ENCODE measurements around the gene ACTN4.

ACTN4 gene

GRCh38 chr19:38635483-38636399 lies 11.7 kb upstream of the ACTN4 start:
- DNase-seq (ENCODE audit: low spot score) = no peak

DNA sequence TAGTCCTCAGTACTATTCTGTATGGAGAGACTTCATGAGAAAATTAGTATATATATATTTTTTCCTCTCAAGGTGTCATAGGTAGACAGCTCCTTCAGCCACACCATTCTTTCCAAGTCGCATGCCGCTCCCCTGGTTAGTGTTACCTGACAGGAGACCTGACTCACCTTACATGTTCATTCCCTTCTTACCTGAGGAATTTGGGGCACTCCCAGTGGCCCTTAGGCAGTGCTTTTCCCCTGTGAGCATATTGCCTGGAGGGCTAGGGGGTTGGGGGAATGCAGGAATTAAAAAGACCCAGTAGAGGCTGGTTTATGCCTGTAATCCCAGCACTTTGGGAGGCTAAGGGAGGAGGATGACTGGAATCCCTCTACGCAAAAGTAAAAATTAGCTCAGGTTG lies 9.0 kb upstream of the ACTN4 start:
- no peak for DNase-seq (ENCODE audit: low spot score)

GRCh38 chr19:38639679-38640078 lies 7.8 kb upstream of the ACTN4 start:
- DNase-seq (ENCODE audit: low spot score) = no peak

DNA sequence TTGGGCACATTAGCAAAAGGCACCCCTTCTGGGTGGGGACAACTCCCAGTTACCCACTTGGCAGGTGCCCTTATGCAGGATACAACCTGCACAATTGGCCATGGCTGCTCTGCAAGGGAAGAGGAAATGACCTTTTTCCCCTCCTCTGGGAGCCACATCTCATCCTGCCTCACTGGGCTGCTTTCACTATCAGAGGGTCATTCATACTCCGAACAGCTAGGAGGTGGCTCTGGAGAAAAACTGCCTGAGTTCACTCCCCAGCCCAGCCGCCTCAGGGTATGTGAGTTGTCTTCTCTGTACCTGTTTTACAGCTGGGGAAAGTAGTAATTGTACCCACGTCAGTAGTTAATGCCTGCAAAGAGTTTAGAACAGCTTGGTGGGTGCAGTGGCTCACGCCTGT lies 7.1 kb upstream of the ACTN4 start:
- no peak for DNase-seq (ENCODE audit: low spot score)

- no peak for DNase-seq (ENCODE audit: low spot score)
Measured at GRCh38 chr19:38642176-38642575, 5.3 kb upstream of the ACTN4 start.

DNA sequence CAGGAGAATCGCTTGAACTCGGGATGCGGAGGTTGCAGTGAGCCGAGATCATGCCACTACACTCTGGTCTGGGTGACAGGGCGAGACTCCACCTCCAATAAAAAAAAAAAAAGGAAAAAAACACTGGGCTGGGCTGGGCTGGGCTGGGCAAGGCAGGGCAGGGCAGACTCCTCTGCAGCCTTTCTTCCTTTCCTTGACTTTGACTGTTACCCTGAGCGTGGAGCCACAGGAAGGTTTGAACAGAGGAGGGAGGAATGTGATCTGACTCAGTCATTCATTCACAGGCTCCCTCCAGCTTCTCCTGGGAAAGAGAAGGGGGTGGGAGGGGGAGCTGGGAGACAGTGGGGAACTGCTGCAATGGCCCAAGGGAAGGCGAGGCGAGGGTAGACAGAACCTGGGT lies 2.7 kb upstream of the ACTN4 start:
- DNase-seq (ENCODE audit: low spot score) = no peak

DNA sequence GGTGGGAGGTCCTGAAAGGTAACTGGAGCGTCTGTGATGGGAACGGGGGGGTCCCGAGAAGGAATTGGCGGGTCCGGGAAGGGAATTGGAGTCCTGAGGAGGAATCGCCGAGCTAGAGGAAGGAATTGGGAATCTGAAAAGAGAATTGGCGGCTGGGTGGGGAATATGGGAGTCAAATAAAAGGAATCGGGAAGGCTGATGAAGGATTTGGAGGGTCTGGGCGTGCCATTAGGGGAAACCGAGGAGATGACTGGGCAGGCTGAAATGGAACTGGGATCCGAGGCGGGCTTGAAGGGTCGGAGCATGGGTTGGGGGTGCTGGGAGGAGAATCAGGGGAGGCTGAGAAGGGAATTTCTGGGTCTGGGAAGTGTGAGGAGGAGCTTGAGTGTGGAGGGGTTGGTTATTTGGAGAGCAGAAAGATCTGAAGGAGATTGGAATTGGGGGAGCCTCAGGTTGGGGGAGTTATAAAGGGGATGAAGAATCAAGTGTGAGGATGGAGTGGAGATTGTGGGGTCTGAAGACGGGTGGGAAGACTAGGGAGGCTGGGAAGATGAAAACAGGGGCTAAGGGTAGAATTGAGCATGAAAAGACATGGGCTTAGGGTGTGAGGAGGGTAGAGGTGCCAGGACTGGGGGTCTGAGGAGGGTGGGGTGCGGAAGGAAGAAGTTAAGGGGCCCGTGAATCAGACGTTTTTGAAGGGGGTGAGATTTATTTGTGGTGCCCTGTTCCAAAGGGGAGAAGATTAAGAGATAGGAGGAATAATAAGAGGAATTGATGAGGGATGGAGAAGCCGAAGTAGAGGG lies 718 bp downstream of the ACTN4 start:
- DNase-seq (ENCODE audit: low spot score) = no peak

GRCh38 chr19:38648769-38649304 lies 1.4 kb downstream of the ACTN4 start:
- DNase-seq (ENCODE audit: low spot score) = no peak

DNA sequence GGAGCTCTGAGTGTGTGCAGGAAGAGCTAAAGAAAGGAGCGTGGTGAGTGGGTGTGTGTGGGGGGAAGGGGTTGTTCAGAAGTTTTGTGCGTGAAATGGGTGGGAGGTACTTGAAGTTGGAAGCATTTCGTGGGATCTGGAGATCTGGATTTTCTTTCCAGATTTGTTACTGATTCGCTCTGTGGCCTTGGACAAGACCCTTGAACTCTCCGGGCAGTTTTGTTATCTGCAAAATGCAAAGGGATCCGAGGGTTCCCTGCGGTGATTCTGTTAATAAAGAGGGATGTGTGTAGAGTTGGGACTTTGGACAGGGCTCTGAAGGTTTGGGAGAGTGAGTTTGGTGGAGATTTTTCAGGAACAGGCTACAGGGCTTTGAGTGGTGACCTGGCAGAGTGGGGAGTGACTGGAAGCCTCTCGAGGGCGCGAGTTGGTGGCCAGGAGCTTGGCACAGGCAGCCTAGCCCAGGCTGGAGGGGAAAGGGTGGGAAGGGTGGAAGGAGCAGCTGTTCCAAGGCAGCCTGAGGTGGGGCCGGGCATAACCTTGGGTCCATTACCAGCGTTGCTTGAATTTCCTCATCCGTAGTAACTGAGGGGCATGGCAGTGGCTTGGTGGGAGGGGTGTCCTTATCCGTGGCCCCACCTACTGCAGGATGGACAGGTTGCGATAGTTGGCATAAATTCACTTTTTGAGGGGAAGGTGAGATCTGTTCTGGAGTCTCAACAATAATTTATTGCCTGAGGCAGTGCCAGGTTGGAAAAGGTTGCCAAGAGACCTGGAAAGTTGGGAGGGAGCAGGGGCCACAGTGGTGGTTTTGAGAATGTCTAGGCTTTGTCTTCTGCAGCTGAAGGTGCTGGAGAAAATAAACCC lies 2.1 kb downstream of the ACTN4 start:
- no peak for DNase-seq (ENCODE audit: low spot score)

GRCh38 chr19:38650172-38650775 lies 2.8 kb downstream of the ACTN4 start:
- DNase-seq (ENCODE audit: low spot score) = no peak

DNA sequence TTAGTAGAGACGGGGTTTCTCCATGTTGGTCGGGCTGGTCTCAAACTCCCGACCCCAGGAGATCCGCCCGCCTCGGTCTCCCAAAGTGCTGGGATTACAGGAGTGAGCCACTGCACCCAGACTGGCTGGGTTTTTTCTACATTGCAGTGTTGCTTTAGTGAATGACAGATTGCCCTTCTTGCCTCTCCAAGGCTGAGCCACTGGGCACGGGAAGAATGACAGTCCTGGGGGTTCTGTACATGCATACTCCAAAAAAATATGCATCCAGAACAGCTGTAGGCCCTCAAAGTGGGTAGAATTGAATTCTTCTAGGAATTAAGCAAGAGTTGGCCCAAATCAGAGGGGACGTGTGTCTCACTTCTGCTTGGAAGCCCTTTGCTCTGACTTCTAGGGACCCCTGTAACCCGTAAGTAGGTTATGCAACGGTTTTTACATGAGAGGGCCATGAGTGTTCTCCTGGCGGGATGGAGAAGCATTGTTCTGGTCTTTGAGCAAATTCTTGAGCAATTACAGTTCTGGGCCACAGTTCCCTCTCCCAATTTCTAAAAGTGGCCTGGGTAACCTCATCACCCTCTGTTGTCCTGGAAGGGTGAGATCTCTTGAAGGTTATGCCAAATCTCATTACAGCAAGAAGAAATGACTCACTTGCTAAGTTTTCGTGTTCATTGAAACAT lies 3.6 kb downstream of the ACTN4 start:
- DNase-seq (ENCODE audit: low spot score) = no peak

GRCh38 chr19:38653028-38653571 lies 5.7 kb downstream of the ACTN4 start:
- no peak for DNase-seq (ENCODE audit: low spot score)

DNA sequence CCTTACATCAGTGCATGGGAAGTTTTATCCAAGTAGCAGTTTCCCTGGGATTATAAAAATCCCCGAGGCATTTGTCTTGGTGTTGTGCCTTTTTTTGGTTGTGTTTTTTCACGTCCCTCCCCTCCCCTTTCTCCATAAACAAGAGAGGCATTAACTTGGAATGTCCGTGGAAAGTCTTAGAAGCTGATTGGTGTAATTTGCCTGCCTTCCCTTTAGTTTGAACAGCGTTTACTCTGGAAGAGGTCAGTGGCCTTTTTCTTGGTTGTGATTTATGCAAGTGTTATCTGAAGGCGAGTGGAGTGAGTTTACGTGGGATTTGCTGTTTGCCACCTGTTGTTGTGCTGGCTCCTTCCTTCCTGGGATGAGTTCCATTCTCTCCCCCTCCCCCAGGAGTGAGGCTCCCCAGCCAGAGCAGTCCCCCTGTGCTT lies 7.2 kb downstream of the ACTN4 start:
- no peak for DNase-seq (ENCODE audit: low spot score)

DNA sequence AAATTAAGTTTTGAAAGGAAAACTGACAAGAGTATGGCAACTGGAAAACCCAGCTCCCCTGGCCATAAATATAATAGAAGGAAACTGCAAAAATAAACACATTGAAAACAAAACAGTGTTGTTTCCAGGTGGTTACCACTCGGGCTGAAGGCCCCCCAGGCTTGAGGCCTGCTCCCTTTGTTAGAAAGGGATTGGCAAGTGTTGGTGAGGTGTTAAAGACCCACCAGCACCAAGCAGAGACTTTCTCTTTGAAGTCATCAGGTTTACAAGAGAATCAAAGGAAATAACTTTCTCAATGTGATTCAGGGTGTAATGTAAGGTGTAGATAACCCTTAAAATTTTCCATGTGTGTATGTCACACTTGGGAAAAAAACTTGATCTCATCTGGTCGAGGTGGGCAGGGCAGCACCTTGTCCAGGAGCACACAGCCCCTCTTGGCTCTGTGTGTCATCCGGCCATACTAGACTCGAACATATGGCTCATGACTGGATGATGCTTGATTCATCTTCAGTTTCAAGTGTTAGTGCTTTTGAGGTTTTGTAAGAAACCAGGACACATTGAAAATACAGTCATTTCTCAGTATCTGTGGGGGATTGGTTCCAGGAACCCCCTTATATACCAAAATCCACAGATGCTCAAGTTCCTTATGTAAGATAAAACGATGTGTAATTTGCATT lies 7.8 kb downstream of the ACTN4 start:
- DNase-seq (ENCODE audit: low spot score) = peak; percentile 82

- peak; percentile 74 for DNase-seq (ENCODE audit: low spot score)
Measured at GRCh38 chr19:38656171-38656981, 8.9 kb downstream of the ACTN4 start.

GRCh38 chr19:38657633-38658222 lies 10.3 kb downstream of the ACTN4 start:
- peak; percentile 77 for DNase-seq (ENCODE audit: low spot score)

GRCh38 chr19:38658462-38659306 lies 11.2 kb downstream of the ACTN4 start:
- no peak for DNase-seq (ENCODE audit: low spot score)

- no peak for DNase-seq (ENCODE audit: low spot score)
Measured at GRCh38 chr19:38660724-38661123, 13.3 kb downstream of the ACTN4 start.

Data from CD4-positive, alpha-beta T cell treated with Interleukin-2 at 100 ng/mL for 4 hours (primary cell).